ENCODE results near the gene DNAJB8.
A peak's percentile ranks its signal among the peaks of the same experiment; 100 is the strongest.

The DNAJB8 gene

GRCh38 chr3:128466840-128467541 is at the start of gene DNAJB8:
TSS of gene DNAJB8 (minus strand) at chr3:128466890. CDS start at chr3:128463245, 3,645 bp downstream.
- DNase-seq (ENCODE audit: low spot score): no peak

- no peak for DNase-seq (ENCODE audit: low spot score)
Measured at GRCh38 chr3:128515967-128516366, 49.3 kb upstream of the DNAJB8 start.

DNA sequence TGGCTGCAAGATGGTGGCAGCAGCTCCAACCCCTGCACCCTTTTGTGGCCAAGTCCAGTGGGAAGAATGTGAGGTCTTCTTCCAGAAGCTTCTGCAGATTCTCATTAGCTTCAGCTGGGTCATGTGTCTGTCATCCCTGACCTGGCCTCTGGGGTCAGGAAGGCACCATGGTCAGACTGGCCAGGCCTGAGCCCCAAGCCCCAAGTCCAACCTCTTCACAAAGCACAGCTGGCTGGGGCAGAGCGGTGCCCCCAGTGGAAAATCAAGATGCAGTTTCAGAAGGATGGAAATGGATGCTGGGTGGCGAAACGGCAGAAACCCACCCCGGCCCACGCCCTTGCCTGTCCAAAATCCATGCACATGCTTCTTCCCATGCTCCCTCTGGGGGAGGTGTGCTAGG is 42.2 kb upstream of the DNAJB8 start:
- no peak for DNase-seq (ENCODE audit: low spot score)

- no peak for DNase-seq (ENCODE audit: low spot score)
Measured at GRCh38 chr3:128506754-128507153, 40.1 kb upstream of the DNAJB8 start.

DNA sequence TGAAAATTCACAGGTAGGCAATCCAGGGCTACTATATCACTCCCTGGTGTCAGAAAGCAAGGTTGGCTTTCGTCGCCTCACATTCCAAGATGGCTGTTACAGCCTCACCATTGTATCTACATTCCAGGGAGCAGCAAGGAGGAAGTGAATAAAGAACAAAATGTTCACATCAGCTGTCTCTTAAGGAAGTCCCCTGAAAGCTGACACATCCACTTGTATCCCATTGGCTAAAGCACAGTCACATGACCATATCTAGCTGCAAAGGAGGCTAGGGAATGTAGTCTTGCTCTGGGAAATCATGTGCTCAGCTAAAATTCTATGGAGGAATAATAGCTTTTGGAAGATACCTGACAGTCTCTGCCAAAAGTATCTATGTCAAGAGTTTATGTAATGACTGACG is 39.1 kb upstream of the DNAJB8 start:
- DNase-seq (ENCODE audit: low spot score): no peak

DNA sequence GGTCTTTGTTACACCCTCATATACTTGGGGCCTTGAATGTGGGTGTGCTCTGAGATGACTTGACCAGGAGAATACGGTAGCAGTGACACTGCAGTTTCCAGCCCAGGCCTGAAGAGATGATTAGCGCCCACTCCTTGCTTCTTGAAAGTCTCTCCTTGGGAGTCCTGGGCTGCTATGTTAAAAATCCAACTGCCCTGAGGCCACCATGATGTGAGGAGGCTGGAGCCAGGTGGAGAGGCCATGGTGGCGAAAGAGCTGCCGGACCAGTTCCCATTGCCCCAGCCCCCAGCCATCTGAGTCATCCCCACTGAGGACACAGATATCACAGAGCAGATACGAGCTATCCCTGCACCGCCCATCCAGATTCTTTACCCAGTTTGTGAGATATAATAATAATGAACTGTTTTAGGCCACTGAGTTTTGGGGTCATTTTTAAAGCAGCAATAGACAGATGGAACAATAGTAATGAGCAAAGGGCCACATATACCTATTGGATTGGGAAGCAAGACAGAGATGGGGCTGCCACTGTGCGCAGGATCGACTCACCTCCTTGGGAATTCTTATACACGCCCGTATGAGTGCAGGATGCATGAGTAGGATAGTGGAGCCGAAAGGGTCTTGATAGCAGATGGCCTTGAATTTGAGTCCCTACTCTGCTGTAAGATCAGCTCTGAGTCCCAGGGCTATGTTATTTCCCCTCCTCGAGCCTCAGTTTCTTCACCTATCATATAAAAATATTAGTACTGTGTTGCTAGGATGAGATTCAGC is 38.5 kb upstream of the DNAJB8 start:
- DNase-seq (ENCODE audit: low spot score): no peak

- DNase-seq (ENCODE audit: low spot score): no peak
Measured at GRCh38 chr3:128504533-128504915, 37.8 kb upstream of the DNAJB8 start.

DNA sequence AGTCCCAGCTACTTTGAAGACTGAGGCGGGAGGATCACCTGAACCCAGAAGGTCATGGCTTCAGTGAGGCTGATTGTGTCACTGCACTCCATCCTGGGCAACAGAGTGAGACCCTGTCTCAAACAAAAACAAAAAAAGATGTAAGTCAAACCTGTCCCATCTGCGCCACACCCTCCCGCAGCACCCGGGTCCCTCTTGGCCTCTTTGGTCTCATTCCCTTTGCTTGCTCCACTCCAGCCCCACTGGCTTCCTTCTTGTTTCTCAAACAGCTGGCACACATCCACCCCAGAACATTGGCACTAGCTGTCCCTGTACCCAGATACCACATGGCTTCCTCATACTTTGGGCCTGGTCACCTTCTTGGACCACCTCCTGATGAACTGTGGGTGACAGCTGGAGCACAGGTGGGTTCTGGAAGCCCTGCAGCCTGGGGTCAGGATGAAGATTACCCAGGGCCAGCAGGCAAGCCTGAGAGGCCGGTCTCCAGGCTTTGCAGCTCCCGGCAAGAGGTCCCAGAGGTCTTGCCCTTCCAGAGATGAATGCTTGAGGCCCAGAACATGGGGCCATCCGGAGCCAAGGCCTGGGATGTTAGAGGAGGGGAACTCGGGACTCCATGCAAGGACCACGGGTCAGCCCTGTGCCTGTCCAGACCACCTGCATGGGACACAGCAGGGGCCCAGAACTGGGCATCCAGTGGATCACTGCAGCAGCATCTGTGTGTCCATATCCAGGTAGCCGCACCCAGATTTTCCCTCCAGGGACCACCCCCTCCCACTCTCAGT is 37.3 kb upstream of the DNAJB8 start:
- DNase-seq (ENCODE audit: low spot score): no peak

DNA sequence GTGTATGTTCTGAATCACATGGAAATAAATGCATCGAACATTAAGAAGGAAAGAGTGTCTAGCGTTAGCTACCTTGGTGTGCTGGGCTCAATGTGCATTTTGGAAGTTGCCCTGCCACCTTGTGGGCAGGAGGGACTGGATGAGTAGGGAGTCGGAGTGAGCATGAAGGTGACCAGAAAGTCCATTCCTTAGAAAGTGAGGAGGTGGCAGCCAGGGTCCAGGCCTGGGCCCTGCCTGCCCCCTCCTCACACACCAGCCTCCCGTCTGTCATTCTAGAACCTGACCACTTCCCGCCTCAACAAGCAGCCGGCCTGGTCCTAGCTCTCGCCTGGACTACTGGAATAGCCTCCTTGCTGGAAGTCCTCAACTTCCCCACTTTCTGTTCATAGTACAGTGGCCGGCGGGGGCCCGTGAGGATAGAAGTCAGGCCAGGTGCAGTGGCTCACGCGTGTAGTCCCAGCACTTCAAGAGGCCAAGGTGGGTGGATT is 36.5 kb upstream of the DNAJB8 start:
- DNase-seq (ENCODE audit: low spot score): no peak

DNA sequence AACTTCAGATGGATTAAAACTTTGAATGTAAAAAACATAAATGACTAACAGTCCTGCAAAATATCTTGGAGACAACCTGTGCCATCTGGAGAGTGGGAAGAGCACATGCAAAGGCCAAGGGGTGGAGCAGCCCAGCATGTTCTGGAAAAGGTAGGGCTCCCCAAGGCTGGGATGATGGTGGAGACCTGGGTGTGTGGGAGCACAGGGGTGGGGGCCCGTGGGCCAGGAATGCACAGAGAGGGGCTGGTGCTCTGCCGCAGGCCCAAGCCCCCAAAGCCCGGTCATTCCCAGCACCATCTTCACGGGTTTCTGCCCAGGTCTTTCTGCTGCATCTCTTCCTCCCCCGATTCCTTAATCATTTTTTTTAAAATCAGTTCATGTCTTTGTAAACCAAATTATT is 36.0 kb upstream of the DNAJB8 start:
- DNase-seq (ENCODE audit: low spot score): no peak

DNA sequence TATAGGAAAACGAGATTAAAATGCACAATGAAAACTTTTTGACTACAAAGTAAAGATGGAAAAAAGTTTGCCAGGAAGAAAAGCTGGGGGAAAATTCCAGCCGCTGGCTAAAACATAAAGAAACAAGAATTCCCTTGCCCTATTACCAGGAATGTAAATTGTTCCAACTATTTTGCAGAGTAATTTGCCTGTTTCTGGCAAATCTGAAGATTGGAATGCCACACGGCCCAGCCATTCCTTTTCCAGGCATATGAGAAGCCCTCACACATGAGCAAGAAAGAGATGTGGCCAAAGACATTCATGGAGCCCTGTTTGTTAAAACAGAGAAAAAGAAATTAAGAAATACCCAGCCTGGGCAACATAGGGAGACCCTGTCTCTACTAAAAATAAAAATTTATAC is 34.7 kb upstream of the DNAJB8 start:
- DNase-seq (ENCODE audit: low spot score): no peak

DNA sequence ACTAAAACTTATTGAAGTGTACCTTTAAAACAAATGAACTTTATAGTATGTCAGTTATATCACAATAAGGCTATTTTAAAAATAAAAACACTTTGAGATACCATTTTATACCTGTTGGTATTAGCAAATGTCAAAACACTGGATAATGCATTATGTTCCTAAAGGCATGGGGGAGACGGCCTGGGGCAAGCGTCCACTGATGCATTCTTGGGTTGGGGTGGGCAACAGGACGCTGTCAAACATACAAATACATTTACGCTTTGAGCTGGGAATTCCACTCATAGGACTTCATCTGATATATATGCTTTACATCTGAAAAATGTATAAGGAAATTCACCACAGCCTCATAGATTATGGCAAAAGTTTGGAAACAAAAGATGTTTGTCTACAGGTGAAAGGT is 33.9 kb upstream of the DNAJB8 start:
- no peak for DNase-seq (ENCODE audit: low spot score)

- DNase-seq (ENCODE audit: low spot score): no peak
Measured at GRCh38 chr3:128499724-128500275, 33.1 kb upstream of the DNAJB8 start.

- DNase-seq (ENCODE audit: low spot score): no peak
Measured at GRCh38 chr3:128498901-128499530, 32.3 kb upstream of the DNAJB8 start.

DNA sequence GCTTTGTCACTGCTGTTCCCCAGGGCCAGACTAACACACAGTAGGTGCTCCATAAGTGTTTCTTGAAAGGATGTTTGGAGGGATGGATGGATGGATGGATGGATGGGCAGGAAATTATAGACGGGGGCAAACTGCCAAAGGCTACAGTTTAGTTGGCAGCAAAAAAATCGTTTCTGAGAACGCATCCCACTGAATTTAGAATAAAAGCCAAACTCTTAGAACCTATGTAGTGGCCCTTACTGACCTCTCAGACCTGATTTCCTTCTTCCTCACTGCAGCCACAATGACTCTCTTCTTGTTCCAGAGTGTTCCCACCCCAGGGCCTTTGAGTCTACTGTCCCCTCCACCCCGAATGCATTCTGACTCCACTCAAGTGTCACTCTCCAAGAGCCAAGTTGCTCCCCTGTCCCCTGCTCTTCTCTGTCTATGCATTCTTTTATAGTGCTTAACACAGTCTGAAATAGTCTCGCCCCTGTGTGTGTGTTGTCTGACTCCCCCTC is 31.5 kb upstream of the DNAJB8 start:
- no peak for DNase-seq (ENCODE audit: low spot score)

- DNase-seq (ENCODE audit: low spot score): peak; percentile 52
Measured at GRCh38 chr3:128497305-128498126, 30.8 kb upstream of the DNAJB8 start.

DNA sequence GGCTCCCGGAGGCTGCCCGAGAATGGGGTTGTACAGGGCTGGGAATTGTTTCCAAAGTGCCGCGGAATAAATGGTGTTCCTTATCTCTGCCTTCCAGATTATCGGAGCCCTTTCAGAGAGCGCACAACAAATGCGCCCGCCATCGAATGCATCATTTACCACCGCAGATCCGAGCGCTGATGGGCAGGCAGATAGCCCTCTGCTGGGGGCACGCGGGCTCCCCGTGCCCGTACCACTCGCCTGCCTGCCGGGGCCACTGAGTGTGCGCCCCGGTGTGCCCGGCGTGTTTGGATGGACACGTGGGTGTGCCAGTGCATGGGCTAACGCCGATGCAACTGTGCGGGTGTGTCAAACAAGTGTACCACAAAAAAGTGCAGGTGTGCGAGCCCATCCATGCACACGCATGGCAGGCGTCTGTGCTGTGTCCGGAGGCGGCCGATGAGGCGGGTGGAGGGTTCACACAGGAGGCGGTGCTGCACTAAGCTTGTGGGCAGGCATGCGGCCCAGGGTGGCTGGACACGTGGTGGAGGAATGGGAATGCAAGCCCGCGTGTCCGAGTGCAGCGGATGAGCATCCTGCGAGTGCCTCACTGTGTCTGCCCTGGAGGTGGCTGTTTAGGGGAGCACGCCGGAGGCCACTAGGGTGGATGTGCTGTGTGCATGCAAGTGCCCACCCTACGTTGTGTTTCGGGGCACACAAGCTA is 30.1 kb upstream of the DNAJB8 start:
- DNase-seq (ENCODE audit: low spot score): no peak

- DNase-seq (ENCODE audit: low spot score): no peak
Measured at GRCh38 chr3:128496019-128496601, 29.4 kb upstream of the DNAJB8 start.

DNA sequence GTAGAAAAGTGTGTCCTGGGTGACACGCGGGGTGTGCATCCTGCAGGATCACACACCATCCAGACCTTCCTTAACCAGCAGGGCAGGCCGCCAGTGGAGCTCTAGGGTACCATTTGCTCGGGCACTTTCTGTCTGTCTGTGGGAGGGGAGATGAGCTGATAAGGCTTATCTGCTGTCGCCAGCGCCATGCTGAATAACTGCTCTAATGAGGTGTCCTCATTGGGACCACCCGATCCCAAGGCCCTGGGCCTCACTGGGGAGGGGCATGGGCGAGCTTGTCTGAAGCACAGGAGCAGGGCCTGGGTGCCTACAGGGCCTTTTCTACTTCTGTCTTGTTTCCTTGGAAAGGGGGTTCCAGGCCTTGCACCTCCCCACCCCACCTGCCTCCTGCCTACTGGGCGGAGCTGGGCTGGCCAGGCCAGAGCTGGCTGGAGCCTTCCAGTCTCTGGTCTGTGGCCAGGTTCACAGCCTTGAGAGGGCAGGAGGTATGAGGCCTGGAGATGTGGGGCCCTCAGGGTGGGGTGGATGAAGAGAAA is 28.8 kb upstream of the DNAJB8 start:
- no peak for DNase-seq (ENCODE audit: low spot score)

DNA sequence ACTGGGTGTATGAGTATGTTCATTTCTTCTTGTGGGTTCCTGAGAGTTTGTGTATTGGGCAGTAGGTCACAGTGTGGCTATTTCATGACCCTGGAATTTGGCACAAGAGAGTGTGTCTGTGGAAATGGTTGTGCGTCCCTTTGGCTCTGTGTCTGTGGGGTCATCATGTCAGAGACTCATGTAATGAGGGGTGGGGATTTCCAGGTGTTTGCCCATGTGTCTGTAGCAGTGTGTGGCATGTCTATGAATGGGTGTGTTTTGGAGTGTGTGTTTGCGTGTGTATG is 27.6 kb upstream of the DNAJB8 start:
- no peak for DNase-seq (ENCODE audit: low spot score)

Measured in putamen (tissue), 1 donor.